GM19438 (cell line): ENCODE data around the gene UVRAG.
"Not testable (repeated sequence)": the region's sequence is repeated elsewhere in the genome, so short reads cannot be mapped to it uniquely, and the experiment has no call there.

ENCODE experiments used
- ATAC-seq: cut with Tn5 transposase; IDR thresholded peaks from one replicate; pipeline ENCODE4 v1.9.1; 2021; ENCODE audit warnings: low read depth; ENCODE audit not compliant: unreplicated experiment

The UVRAG gene

DNA sequence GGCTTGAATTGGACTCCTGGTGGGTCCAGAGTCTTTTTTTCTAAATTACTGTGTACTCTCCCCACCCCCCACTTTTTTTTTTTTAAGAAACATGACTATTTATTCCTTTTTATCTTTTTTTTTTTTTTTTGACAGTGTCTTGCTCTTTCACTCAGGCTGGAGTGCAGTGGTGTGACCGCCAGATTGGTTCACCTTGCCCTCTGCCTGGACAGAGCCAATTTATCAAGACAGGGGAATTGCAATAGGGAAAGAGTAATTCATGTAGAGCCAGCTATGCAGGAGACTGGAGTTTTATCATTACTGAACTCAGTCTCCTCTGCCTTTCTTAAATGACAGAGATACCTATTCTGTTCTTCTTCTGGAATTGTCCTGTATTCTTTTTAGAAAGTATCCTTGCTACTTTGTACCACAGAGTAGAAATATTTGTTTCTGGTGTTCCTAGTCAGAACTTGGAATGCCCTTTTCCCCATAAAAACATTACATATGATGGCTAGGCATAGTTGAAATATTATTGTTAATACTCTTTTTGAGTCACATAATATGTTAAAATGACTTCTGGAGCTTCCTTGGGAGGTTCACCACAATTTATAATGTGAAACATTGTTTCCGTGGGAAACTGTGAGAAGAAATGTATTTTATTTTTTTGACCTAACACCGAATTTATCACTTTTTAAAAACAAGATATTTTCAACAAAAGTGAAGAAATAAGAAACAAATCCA lies 95.6 kb downstream of the UVRAG start:
- no peak for ATAC-seq

DNA sequence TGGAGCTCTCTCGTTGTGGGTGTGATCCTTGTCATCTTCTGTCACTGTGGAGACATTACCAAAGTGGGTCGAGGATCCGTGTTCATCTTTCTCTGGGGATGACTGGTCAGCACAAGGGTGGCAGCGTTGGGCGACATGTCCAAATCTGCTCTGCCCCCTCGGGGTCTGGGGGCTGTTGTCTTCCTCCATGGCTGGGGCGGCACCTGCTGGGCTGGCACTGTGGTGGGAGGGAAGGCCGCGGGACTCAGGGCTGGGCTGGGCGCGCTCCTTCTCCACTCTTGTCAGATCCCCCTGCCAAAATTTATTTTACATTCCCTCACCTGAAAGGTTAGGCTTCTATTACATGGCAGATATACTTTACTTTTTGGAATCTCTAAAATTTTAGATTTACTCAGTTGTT lies 96.4 kb downstream of the UVRAG start:
- no peak for ATAC-seq

DNA sequence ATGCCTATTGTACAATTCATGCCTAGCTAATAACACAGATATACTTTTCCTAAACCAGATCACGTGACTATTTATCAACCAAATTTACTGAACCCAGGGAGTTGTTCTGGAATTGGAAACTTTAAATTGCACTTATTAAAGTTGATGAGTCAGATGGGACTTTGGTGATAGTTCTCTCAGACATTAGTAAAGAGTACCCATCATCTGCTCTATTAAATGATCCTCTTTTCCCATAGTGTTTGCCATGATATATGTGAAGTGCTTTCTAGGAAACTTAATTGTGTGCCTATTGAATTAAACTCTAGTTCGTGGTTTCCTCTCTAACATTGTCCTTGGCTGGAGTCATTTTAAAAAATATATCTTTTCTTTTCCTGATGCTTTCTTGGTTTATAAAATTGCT lies 99.0 kb downstream of the UVRAG start:
- no peak for ATAC-seq

DNA sequence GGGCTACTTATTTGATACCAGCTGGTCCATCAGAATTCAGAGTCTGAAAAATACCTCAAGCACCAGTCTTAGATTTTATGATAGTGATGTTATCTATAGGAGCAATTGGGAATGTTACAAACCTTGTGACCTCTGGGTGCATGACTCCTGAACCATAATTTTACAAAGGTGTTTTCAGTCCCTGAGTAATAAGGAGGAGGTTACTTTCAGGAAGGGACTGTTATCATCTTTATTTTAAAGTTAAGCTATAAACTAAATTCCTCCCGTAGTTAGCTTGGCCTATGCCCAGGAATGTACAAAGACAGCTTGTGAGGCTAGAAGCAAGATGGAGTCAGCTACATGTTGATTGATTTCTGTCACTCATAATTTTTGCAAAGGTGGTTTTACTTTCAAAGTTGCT lies 101.9 kb downstream of the UVRAG start:
- ATAC-seq, result no peak

DNA sequence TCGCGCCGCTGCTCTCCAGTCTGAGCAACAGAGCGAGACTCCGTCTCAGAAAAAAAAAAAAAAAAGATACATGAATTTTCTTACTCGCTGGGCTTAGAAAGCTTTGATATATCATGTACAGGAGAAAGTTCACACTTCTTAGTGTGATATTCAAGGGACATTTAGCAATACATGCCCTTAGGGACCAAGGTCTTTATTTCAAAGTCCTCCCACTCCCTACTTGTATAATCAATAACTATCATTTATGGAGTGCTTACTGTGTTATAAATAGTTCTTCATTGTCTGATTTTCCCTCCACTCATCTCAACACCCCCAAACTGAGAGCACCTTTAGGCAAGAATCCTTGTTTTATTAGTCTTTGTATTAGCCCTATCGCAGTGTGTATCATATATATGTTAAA lies 103.3 kb downstream of the UVRAG start:
- ATAC-seq, result no peak

DNA sequence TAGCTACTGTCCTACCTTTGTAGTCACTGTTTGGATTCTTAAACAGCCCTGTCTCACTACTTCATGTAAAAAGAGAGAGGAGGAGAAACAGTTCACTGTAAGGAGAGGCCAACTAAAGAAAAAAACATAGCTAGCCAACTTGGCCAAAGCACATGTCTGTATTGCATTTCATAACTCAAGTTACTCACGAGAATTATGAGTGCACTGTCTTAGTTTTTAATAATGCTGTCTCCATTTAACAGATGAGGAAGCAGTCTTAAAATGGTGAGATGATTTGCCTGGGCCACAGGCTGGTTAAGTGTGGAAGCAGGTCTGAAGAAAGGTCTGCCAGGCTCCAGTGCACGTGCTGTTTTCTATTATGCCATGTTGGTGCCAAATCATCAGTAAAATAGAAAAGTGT lies 104.5 kb downstream of the UVRAG start:
- no peak for ATAC-seq

DNA sequence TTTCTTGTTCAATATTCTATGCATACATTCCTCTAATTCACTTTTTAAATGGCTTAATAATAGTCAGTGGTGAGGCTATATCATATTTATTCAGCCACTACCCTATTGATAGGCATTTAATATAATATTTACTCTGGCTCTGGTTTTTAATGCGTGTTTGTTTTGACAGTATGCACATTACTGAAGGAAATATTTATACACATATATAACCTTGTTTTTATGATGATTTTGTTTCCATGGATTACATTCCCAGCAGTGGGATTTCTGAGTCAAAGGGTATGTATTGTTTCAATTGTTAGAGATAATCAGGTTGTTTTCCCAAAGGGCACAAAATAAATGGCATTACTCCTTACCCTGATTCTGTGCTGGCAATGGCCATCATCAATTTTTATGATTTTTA lies 105.8 kb downstream of the UVRAG start:
- no peak for ATAC-seq

DNA sequence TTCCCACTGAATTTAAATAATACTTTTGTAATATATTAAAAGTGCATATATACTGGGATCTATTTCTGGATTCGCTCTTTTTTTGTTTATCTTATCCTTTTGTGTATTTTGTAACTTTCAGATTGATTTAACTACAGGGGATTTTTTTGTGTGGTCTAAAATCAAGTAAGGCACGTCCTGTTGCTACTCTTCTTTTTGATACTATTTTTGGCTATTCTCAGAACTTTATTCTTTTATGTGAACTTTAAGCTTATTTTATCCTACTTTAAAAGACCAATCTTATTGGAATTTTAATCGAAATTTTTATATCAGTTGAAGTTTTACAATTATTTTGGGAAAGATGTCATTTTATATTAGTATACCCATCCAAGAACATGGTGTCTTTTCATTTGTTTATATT lies 106.8 kb downstream of the UVRAG start:
- ATAC-seq, result no peak

DNA sequence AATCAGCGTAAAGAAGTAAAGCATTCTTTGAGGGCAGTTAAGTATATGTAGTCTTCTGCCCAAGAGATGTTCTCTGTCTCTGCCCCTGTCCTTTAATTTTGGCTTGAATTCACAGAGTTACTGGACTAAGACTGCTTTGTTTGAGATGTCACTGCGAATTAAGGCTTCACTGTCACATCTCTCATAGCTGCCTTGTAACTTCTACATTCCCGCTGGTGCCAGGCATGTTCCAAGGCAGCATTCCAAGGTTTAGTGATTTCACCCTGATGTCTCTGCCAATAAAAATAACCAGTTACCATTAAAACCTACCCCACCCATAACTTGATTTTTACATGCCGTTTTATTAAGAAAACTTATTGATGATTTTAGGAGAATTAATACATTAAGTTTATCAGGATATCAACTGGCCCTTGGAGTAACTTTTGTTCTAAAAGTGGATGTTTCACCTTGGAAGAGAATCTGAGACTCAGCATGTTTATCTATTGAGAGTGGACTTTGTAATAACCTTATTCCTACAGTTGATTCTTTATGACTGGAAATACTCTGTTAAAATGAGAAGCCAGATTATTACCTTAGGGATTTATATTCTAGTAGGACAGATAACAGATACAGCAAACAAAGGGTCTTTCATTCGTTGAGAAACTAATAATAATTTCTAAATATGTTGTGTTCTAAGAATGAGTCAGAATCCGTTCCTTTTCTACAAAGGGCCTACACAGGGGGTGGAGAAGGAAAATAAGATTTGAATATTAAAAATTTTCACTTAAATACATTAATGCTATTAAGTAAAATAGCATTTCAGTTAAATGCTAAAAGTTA lies 110.2 kb downstream of the UVRAG start:
- no peak for ATAC-seq

DNA sequence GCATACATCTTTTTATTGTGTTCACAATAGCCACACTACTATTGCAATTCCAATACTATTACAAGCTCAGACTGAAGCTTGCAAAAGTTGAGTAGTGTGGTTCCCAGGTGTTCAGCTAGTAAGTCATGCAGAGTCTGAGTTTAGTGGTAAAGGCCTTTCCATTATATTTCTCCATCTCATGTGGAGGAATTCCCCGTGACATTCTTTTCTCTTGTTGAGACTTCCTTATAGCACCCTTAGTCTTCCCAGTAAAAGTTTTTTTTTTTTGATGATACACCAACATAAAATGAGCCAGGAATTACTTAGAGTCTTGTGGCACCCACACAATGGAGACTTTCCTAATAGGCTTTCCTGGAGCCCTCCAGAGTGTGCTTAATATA lies 110.8 kb downstream of the UVRAG start:
- no peak for ATAC-seq

DNA sequence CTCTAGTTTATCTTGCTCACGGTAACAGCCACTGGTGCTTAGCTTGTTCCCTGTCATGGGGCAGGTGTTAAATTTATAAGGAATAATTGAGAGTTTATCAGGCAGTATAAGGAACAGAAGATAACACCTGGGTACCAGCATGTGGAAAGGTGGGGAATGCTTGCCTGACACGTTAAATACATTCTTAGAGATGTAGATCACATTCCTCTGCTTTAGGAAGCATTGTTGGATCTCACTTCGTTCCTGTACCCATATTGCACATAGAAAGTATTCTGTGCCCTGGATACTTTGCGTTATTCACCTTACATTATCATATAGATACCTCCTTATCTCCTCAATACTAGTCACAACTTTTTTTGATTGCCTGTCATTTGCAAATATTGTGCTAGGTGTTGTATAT lies 114.7 kb downstream of the UVRAG start:
- no peak for ATAC-seq

DNA sequence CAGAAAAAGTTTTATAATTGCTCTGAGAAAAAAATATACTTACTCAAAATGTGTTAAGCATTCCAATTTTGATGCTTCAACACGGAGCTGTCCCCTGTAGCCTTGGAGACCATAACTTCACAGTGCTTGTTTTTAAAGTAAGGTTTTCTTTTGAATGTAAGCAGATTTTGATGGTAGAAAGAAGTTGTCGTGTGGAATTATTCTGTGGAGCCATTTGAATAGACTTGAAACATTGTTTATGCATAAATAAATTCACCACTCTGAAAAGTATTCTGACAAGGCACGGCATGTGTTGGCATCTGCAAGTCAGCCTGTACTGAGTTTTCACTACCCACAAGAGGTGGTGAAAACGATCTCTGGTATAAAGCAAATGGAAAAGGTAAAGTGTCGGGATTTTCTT lies 115.5 kb downstream of the UVRAG start:
- ATAC-seq, result no peak

DNA sequence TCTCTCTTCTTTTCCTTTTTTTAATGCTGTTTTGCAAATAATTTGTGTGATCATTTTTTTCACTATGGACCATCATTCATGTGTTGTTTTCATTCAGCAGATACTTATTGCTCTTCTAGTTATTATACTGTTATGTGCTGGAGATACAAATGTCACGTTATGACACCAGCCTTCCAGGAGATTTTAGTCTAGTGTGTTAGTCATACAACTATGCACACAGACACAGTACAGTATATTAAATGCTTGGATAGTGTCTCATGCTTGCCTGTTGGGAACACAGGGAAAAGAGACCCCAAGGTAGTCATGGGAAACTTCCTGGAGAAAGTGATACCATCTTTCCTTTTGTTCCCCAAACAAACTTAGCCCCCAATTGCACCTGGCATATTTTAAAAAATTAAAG lies 116.1 kb downstream of the UVRAG start:
- no peak for ATAC-seq

DNA sequence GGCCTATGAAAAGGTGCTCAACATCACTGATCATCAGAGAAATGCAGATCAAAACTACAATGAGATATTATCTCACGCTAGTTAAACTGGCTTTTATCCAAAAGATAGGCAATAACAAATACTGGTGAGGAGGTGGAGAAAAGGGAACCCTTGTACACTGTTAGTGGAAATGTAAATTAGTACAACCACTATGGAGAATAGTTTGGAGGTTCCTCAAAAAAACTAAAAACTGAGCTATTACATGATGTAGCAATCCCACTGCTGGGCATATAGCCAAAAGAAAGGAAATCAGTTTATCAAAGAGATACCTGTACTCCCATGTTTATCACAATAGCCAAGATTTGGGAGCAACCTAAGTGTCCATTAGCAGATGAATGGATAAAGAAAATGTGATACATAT lies 118.7 kb downstream of the UVRAG start:
- ATAC-seq, result not testable (repeated sequence)

DNA sequence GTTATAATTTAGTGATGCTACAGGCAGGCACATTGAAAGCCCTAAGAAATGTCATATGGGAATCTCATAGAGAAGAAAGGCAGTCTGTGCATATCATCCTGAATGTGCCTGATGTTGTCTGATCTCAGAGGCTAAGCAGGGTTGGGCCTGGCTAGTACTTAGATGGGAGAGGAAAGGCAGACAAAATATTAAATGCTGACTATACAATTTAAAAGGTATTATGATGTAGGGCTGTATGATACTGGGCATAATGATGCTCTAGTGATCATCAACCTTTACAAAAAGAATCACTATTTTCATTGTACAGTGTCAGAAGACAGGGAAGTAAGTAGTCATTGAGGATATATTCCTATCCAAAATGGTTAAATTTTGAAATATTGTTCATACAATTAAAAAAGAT lies 119.8 kb downstream of the UVRAG start:
- no peak for ATAC-seq

DNA sequence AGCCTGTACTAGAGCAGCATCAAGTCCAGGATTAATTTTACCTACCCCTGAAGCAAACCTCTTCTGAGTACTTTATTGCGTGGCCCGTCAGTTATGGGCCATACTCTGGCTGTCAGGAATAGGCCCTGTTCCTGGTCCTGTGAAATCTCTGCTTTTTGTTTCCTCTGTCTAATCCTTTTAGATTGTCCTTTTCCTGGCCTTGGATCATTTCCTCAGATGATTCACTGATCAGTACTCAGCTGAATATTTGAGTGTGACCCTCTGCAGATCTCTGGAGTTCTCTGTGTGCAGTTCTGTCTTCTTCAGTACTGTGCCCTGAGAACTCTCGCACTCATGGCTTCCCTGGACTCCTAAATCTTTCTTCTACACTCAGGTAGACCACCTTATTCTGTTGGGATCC lies 123.5 kb downstream of the UVRAG start:
- ATAC-seq, result no peak

DNA sequence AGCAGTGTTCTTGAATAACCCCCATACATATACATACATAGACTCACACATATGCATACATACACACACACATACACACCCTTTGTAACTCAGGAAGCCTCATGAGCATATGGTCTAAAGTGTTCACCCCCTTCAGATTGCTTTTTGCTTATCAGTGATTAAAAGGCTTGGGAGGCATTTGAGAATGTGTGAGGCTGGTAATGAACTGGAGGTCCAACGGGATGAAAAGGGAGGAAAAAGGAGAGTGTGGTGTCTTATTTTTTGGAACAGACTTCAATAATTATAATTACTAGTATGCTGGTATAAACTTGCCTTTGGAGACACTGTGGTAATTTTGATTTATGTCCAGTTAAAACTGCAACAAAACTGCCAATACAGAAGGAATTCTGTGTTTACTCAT lies 124.5 kb downstream of the UVRAG start:
- no peak for ATAC-seq

DNA sequence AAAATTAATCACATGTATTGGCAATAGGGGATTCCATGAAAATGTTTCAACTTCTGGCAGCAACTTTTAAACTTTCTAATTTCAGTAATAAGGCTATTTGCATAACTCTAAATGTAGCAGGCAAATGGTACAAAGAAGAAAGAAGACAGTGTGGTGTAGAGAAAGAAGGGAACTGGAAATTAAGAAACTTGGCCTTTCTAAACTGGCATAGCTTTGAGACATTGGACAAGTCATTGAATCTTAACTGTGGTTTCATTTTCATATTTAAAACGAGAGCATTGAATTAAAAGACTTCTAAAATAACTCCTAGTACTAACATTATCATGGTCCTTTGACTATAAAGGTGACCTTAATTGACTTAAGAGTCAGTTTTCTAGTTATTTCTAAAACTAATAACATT lies 125.0 kb downstream of the UVRAG start:
- no peak for ATAC-seq

DNA sequence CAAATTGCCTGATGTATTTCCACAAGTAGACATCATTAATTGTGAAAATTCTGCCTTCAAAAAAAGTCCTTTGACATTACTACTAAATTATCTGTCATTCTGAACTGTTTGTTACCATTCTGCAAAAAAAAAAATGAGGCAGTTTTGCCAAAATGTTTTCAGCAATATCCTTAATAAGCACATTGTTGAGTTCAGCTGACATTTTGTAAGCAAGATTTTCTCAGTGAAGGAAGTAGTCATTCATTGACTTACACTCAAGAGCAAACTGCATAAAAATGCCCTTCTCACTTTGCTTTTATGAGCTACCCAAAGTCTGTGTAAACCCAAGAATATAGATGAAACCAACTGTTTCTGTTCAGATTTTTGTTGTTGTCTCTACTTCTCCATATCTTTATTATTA lies 125.9 kb downstream of the UVRAG start:
- ATAC-seq, result no peak

DNA sequence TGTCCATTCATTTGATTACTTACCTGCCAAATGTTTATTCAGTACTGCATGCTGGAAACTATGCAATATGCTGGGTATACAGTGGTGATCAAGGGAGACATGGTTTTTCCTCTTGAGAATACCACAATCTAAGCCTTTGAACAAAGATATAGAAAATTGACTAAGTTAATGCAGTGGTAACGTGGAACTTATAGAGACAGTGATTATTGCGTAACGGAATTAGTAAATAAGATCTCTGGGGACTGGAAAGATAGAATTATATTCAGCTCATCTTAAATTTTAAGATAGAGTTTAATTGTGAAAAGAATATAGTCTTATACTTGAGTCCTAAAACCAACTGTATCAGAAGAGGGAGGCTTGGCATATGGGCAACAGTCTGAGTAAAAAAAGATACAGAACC lies 129.5 kb downstream of the UVRAG start:
- ATAC-seq, result no peak

DNA sequence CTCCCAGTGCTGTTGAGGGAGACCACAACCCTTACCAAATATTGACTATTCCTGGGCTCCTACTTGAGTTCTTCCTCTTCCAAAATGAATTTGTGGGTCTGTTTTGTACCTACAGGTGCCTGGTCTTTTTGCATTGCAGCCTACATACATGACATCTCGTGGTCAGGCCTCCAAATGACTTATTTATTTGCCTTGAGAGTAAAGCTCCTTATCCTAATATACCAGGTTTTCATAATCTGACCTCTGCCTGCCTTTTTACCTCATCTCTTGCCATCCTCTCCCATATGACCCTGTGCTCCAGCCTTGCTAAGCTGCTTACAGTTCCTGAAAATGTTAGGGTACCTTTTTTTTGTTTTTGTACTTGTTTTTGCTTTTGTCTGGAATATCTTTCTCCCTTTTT lies 130.4 kb downstream of the UVRAG start:
- no peak for ATAC-seq

DNA sequence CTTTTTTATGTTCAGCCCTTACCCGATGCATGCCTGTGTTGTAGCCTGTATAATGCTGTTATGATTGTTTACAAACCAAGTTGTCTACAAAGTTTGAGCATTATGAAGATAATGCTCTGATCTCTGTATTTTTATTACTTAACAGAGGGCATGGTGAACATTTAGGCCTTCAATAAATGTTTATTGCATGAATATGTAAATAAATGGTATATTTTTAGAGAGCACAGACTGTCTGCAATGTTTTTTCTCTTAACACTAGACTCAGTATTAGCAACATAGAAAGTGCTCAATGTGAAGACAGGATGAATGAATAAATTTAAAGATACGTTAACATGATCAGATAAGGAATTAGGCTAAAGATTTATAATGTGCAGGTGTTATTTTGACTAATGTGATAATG lies 130.9 kb downstream of the UVRAG start:
- ATAC-seq, result no peak
